Transverse colon (tissue), 4 donors: ENCODE measurements around the gene NQO1.

ENCODE experiments used
- CTCF ChIP-seq, 5 experiments: fragments of 200-600 bp in 3 of 5; fragments of 450-650 bp in 2 of 5; sonication (generic) in 3 of 5; IDR thresholded peaks; 1 replicate in 2 of 5; 2 replicates in 3 of 5; pipeline ENCODE4 v1.5.1; 2016 to 2017; ENCODE audit warnings: antibody characterized with exemption in 5 of 5, inconsistent platforms in 3 of 5, mild to moderate bottlenecking in 2 of 5, moderate library complexity in 1 of 5
- EP300 ChIP-seq: sonication (generic); formaldehyde crosslinking; IDR thresholded peaks from one replicate; pipeline ENCODE4 v1.6.1; 2017; ENCODE audit warnings: antibody characterized with exemption, low read depth
- POLR2A ChIP-seq: fragments of 450-650 bp; IDR thresholded peaks from one replicate; pipeline ENCODE4 v1.6.1; 2016; ENCODE audit warnings: antibody characterized with exemption, mild to moderate bottlenecking, moderate library complexity
- POLR2AphosphoS5 ChIP-seq, 3 donors: sonication (generic); formaldehyde crosslinking; IDR thresholded peaks; one replicate each; pipeline ENCODE4 v1.6.1; 2016; ENCODE audit warnings: antibody characterized with exemption in 3 of 3

GRCh38 chr16:69662901-69663300 lies 63.5 kb downstream of the NQO1 start:
- TF ChIP-seq CTCF (IDR thresholded peaks at IDR 0.05) = no peak
- no peak for TF ChIP-seq POLR2AphosphoS5 (IDR thresholded peaks at IDR 0.05)
- no peak for TF ChIP-seq EP300
- TF ChIP-seq POLR2A = no peak
